Ectodermal cell (in vitro differentiated cells): ENCODE data around the gene LRP6.
A peak's percentile ranks its signal among the peaks of the same experiment; 100 is the strongest.

Source experiments
- H3K27ac ChIP-seq: 2 replicates; pipeline ENCODE4 v1.7.0; 2013; ENCODE audit warnings: mild to moderate bottlenecking, low read depth, low read length; ENCODE audit not compliant: insufficient read depth, poor library complexity, severe bottlenecking
- H3K27me3 ChIP-seq: 2 replicates; pipeline ENCODE4 v1.7.0; 2013; ENCODE audit warnings: mild to moderate bottlenecking, low read length; ENCODE audit not compliant: insufficient read depth, control insufficient read depth, poor library complexity, severe bottlenecking
- H3K36me3 ChIP-seq: one replicate; pipeline ENCODE4 v1.7.0; 2013; ENCODE audit warnings: low read length; ENCODE audit not compliant: control insufficient read depth, insufficient read depth
- H3K4me1 ChIP-seq: one replicate; pipeline ENCODE4 v1.7.0; 2013; ENCODE audit warnings: low read length; ENCODE audit not compliant: control insufficient read depth, insufficient read depth
- H3K4me3 ChIP-seq: 2 replicates; pipeline ENCODE4 v1.7.0; 2013; ENCODE audit warnings: low read depth, low read length, control low read depth; ENCODE audit not compliant: insufficient read depth
- H3K9me3 ChIP-seq: 2 replicates; pipeline ENCODE4 v1.7.0; 2013; ENCODE audit warnings: mild to moderate bottlenecking, low read length, moderate library complexity; ENCODE audit not compliant: control insufficient read depth
- WGBS, 2 experiments: methylation state at CpG; one replicate each; pipeline ENCODE4 v1.1.7; 2013; ENCODE audit warnings: missing lambda C conversion rate in 2 of 2; 5-methylcytosine and 5-hydroxymethylcytosine counted together

LRP6 gene

DNA sequence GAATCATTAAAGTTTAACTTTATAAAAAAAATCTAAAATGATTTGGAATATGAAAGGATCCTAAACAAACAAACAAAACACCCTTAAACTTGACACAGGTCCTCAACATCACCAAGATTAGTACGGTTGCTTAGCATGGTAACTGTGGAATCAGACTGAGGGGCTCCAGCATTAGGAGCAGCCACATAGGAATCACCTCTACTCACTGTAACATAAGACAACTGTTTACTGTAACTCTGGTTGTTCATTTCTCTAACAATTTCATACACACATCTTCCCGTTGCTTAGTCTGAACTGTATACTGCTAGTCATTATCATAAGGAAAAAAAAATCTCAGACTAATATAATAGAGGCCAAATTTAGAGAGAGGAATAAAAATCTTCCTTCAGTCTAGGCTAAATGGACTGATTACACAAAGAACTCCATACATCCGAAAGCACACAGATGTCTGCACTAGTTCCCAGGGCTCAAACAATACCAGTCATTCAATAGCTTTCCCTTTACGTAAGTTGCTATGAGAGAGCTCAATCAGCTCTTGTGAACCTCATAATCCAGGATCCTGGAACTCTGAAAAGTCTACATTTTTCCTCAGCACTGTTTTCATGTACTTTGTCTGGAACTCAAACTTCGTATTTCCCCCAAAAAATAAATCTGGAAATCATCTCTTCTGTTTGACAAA lies 26.0 kb downstream of the LRP6 start:
- peak overlapping the region; percentile 64 for H3K27ac ChIP-seq
- no peak overlapping the region for H3K4me3 ChIP-seq
- H3K36me3 ChIP-seq, result peaks cover 3% of the 10 kb centered on the region
- peaks cover 3% of the 10 kb centered on the region for H3K9me3 ChIP-seq
- WGBS, 2 experiments, result 62 to 71% methylated on average over 4 to 5 of the region's 5 CpGs
- H3K27me3 ChIP-seq, result no peaks in the 10 kb centered on the region
- peaks cover 6% of the 10 kb centered on the region for H3K4me1 ChIP-seq

GRCh38 chr12:12239127-12239526 lies 27.7 kb downstream of the LRP6 start:
- 79 to 100% methylated on average over 1 of the region's 2 CpGs for WGBS, 2 experiments
- Histone ChIP-seq H3K27ac (no peak overlapping the region), H3K4me1 (peaks cover 6% of the 10 kb centered on the region)

DNA sequence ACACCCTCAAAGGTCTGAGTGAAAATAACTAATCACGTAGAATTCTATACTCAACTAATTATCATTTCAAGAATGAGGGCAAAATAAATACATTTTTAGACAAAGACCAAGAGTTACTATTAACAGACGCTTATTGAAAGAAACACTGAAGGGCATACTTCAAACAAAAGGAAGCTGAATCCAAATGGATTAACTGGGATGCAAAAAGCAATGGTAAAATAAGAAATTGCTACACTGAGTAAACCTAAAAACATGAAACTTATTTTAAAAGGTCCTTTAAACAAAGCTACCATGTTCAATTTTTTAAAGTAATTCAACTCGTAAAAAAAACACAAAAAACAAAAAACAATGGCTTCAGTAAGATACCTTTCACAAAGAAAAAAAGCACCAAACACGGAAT lies 28.2 kb downstream of the LRP6 start:
- peaks cover 3% of the 10 kb centered on the region for H3K36me3 ChIP-seq
- peaks cover 3% of the 10 kb centered on the region for H3K9me3 ChIP-seq
- no peaks in the 10 kb centered on the region for H3K27me3 ChIP-seq
- 90 to 94% methylated on average over 4 of the region's 4 CpGs for WGBS, 2 experiments
- H3K27ac ChIP-seq, result no peak overlapping the region
- H3K4me3 ChIP-seq, result no peak overlapping the region
- peaks cover 6% of the 10 kb centered on the region for H3K4me1 ChIP-seq

More at GRCh38 chr12:12239127-12239526, 27.7 kb downstream of the LRP6 start:
- Histone ChIP-seq H3K27me3 (no peaks in the 10 kb centered on the region), H3K4me3 (no peak overlapping the region), H3K9me3 (peaks cover 3% of the 10 kb centered on the region), H3K36me3 (peaks cover 3% of the 10 kb centered on the region)

DNA sequence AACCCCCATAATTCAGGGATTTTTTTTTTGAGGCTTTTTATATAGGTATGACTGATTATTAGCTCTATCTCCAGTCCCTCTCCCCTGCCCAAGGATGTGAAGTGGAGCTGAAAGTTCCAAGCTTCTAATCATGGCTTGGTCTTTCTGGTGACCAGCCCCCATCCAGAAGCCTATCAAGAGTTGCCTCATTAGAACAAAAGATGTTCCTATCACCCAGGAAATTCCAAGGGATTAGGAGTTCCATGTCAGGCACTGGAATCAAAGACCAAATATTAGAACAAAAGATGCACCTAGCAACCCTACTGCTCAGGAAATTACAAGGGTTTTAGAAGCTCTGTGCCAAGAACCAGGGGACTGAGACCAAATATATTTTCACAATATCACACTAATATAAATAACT lies 29.9 kb downstream of the LRP6 start:
- peaks cover 3% of the 10 kb centered on the region for H3K36me3 ChIP-seq
- H3K4me1 ChIP-seq, result peaks cover under 1% of the 10 kb centered on the region
- H3K4me3 ChIP-seq, result no peak overlapping the region
- H3K27ac ChIP-seq, result no peak overlapping the region
- peaks cover 3% of the 10 kb centered on the region for H3K9me3 ChIP-seq
- no peaks in the 10 kb centered on the region for H3K27me3 ChIP-seq

- 92% methylated on average over 1 of the region's 1 CpG; no CpG with 5 or more reads in 1 of the 2 experiments for WGBS, 2 experiments
- no peaks in the 10 kb centered on the region for H3K36me3 ChIP-seq
- H3K4me3 ChIP-seq, result no peak overlapping the region
- peaks cover 9% of the 10 kb centered on the region for H3K4me1 ChIP-seq
- H3K27me3 ChIP-seq, result no peaks in the 10 kb centered on the region
- no peaks in the 10 kb centered on the region for H3K9me3 ChIP-seq
- H3K27ac ChIP-seq, result no peak overlapping the region
These were observed 36.6 kb downstream of the LRP6 start for GRCh38 chr12:12230275-12230674.

DNA sequence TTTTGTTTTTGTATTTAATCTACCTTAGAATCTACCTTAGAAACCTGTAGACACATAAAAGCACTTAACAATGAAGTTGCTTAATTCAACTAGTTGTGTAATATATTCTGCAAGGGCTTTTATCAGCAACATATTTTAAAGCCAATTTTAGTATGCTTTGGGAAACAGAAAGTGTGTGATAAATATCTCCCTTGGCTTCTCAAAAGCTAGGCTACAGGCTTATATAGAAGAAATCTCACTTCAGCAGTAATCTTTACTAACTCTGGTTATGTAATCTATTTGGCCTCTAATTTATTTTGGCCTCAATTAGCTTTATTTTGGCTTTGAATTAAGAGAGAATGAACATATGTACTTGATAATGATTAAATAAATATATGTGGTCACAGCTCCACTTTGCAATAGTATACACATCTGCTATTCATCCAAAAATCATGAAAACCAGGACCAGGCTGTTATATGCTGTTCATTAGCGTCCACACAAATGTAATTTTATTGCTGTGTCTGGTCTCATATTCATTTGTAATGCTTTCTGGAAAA lies 37.2 kb downstream of the LRP6 start:
- no peaks in the 10 kb centered on the region for H3K36me3 ChIP-seq
- no peaks in the 10 kb centered on the region for H3K9me3 ChIP-seq
- no peaks in the 10 kb centered on the region for H3K27me3 ChIP-seq
- H3K4me1 ChIP-seq, result peaks cover 9% of the 10 kb centered on the region
- WGBS, 2 experiments, result 71 to 94% methylated on average over 1 of the region's 1 CpG
- H3K27ac ChIP-seq, result no peak overlapping the region
- H3K4me3 ChIP-seq, result no peak overlapping the region

- 75 to 76% methylated on average over 5 of the region's 5 CpGs for WGBS, 2 experiments
- Histone ChIP-seq H3K9me3 (no peaks in the 10 kb centered on the region), H3K4me1 (peaks cover 12% of the 10 kb centered on the region), H3K36me3 (no peaks in the 10 kb centered on the region), H3K4me3 (no peak overlapping the region), H3K27me3 (no peaks in the 10 kb centered on the region), H3K27ac (no peak overlapping the region)
These were observed 38.4 kb downstream of the LRP6 start for GRCh38 chr12:12228402-12228801.

DNA sequence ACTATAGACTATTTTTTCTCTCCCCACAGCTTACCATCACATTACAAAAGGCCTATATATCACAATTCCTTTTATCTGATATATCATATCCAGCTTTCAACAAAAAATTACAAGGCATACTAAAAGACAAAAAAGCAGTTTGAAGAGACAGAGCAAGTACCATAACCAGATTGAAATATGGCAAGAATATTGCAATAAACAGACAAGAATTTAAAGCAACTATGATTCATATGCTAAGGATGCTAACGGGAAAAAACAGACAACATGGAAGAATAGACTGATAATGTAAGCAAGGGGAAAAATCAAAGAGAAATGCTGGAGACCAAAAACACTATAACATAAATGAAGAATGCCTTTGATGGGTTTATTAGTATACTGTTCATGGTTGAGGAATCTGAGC lies 40.7 kb downstream of the LRP6 start:
- no peaks in the 10 kb centered on the region for H3K36me3 ChIP-seq
- H3K4me1 ChIP-seq, result peaks cover 12% of the 10 kb centered on the region
- WGBS, 2 experiments, result 88 to 100% methylated on average over 1 of the region's 1 CpG
- H3K9me3 ChIP-seq, result no peaks in the 10 kb centered on the region
- no peak overlapping the region for H3K4me3 ChIP-seq
- no peaks in the 10 kb centered on the region for H3K27me3 ChIP-seq
- no peak overlapping the region for H3K27ac ChIP-seq

- H3K9me3 ChIP-seq, result no peaks in the 10 kb centered on the region
- 88 to 94% methylated on average over 1 of the region's 2 CpGs for WGBS, 2 experiments
These were observed 42.5 kb downstream of the LRP6 start for GRCh38 chr12:12224240-12224940.

DNA sequence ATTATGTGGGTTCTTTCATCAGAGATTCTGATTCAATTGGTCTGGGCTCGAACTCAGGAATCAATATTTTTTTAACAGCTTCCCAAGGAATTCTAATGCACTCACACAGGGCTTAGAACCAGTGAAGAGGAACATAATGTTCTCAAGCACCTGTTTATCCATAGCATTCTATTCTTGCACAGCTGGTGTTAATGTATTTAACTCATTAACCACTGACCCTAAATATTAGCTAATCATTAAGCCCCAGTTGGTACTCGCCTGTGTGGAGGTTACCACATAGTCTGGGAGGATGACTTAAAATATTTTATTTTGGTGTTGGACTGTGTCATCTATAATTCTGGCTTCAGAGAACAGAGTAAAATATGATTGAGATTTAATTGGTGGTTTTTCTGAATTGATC lies 45.3 kb downstream of the LRP6 start:
- Histone ChIP-seq H3K4me1 (peaks cover 6% of the 10 kb centered on the region), H3K4me3 (no peak overlapping the region), H3K36me3 (no peaks in the 10 kb centered on the region), H3K9me3 (no peaks in the 10 kb centered on the region), H3K27me3 (no peaks in the 10 kb centered on the region), H3K27ac (no peak overlapping the region)
- WGBS, 2 experiments, result 90 to 93% methylated on average over 2 of the region's 2 CpGs

More at GRCh38 chr12:12224240-12224940, 42.5 kb downstream of the LRP6 start:
- Histone ChIP-seq H3K4me1 (peaks cover 12% of the 10 kb centered on the region), H3K36me3 (no peaks in the 10 kb centered on the region), H3K27me3 (no peaks in the 10 kb centered on the region), H3K27ac (no peak overlapping the region), H3K4me3 (no peak overlapping the region)
